ENCODE data around the gene TRAF7.
"Not testable (repeated sequence)": the region's sequence is repeated elsewhere in the genome, so short reads cannot be mapped to it uniquely, and the experiment has no call there.

DNA sequence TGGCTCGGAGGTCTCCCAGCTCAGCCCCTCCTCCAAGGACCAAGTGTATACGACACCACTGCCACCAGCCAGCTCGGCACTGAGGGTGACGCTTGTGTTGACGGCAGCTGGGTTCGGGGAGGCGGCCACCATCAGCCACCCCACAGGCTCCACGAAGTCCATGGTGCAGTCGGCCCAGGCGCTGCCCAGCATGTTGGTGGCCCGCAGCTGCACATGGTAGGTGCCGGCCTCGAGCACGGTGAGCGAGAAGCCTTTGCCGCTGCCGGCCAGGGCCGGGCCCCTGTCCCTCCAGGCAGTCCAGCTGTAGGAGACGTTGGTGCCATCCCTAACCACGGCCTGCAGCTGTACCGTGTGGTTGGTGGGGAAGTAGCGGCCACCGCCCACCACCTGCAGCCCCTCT is 45.7 kb upstream of the TRAF7 start:
- TF ChIP-seq, protein P1, sequence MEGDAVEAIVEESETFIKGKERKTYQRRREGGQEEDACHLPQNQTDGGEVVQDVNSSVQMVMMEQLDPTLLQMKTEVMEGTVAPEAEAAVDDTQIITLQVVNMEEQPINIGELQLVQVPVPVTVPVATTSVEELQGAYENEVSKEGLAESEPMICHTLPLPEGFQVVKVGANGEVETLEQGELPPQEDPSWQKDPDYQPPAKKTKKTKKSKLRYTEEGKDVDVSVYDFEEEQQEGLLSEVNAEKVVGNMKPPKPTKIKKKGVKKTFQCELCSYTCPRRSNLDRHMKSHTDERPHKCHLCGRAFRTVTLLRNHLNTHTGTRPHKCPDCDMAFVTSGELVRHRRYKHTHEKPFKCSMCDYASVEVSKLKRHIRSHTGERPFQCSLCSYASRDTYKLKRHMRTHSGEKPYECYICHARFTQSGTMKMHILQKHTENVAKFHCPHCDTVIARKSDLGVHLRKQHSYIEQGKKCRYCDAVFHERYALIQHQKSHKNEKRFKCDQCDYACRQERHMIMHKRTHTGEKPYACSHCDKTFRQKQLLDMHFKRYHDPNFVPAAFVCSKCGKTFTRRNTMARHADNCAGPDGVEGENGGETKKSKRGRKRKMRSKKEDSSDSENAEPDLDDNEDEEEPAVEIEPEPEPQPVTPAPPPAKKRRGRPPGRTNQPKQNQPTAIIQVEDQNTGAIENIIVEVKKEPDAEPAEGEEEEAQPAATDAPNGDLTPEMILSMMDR (IDR thresholded peaks at IDR 0.05): not testable (repeated sequence)
- TF ChIP-seq EZH2 (IDR thresholded peaks at IDR 0.05; ENCODE audit: borderline replicate concordance, insufficient read depth, low read depth, low read length, poor library complexity, severe bottlenecking): not testable (repeated sequence)
